GM18907 (cell line): ENCODE measurements around the gene RALGAPA2.

Source experiments
- ATAC-seq: cut with Tn5 transposase; IDR thresholded peaks from one replicate; pipeline ENCODE4 v1.9.1; 2021; ENCODE audit warnings: mild to moderate bottlenecking, moderate library complexity; ENCODE audit not compliant: unreplicated experiment

The RALGAPA2 gene

GRCh38 chr20:20729563-20729962 is 17.1 kb upstream of the RALGAPA2 start:
- no peak for ATAC-seq

DNA sequence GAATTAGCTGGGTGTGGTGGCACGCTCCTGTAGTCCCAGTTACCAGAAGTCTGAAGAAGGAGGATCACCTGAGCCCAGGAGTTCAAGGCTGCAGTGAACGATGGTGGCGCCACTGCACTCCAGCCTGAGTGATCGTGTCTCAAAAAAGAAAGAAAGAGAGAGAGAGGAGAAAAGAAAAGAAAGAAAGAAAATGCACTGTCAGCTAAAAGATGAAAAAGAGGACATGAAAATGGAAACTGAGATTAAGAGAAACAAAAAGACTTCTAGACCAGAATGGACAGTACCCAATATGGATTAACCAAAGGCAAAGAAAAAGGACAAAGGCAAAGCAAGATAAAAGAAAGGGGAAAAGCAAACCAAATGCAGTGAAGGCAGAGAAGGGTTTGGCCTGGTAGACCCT is 9.0 kb upstream of the RALGAPA2 start:
- ATAC-seq = no peak

DNA sequence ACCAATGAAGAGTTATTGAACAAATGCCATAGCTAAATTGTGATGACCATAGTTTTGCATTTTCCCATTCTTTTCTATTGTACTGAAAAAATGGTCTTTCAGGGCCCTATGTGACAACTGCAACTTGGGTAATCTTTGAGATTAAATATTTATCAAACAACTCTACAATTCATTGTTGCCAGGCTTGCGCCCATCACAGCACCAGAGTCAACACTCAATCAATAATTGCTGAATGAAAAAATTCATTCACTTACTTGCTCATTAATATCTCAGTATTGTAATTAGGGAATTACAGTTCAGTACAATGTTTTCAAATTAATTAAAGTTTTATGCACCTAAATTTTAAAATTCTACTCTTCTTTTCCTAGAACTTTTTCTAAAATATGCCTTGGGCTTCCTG is 7.7 kb upstream of the RALGAPA2 start:
- ATAC-seq = no peak

- no peak for ATAC-seq
Measured at GRCh38 chr20:20719411-20719810, 7.0 kb upstream of the RALGAPA2 start.

DNA sequence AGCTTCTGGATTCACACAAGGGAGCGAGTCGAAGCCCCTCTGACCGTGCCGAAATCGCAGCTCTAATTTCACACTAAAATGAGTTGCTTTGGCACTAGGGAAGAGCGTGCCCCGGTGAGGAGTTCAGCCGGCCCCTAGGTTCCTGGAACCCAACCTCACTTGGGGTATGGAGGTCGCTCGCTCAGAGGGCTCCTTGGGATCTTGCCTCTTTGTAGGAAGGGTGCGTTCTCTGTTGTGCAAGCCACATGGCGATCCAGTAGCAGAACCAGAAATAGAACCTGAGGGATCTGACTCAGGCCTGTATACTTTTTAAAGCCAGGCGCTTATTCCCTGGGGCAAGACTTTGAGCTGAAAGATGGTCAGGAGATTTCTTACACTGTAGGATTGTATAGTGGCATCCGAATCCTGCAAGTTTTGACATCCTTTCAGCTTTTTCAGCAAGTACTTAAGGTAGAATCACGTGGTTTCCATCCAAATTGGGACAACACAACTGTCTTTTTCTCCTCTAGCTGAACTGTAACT is 861 bp upstream of the RALGAPA2 start:
- ATAC-seq = no peak

GRCh38 chr20:20712004-20712473 is 405 bp downstream of the RALGAPA2 start:
- ATAC-seq = peak; percentile 9

- ATAC-seq = no peak
Measured at GRCh38 chr20:20711413-20711812, 1.0 kb downstream of the RALGAPA2 start.

- ATAC-seq = peak; percentile 25
Measured at GRCh38 chr20:20710443-20711315, 1.8 kb downstream of the RALGAPA2 start.

DNA sequence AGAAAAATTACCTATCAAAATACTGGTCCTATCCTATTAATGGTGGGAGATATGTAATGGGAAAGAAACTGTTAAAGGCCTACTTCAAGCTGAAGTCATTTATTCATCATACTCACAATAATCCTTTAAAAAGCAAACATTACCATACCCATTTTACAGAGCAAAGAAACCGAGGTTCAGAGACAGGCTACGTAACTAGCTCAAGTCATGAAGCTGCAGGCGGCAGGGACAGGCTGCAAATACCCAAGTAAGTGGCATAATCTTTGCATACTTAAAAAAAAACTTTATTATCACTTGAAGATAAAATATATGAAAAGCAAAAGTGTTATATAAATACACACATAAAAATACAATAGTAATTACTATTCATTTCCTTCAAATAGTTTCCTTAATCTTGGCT is 2.6 kb downstream of the RALGAPA2 start:
- ATAC-seq = no peak

GRCh38 chr20:20706285-20706684 is 6.2 kb downstream of the RALGAPA2 start:
- no peak for ATAC-seq

DNA sequence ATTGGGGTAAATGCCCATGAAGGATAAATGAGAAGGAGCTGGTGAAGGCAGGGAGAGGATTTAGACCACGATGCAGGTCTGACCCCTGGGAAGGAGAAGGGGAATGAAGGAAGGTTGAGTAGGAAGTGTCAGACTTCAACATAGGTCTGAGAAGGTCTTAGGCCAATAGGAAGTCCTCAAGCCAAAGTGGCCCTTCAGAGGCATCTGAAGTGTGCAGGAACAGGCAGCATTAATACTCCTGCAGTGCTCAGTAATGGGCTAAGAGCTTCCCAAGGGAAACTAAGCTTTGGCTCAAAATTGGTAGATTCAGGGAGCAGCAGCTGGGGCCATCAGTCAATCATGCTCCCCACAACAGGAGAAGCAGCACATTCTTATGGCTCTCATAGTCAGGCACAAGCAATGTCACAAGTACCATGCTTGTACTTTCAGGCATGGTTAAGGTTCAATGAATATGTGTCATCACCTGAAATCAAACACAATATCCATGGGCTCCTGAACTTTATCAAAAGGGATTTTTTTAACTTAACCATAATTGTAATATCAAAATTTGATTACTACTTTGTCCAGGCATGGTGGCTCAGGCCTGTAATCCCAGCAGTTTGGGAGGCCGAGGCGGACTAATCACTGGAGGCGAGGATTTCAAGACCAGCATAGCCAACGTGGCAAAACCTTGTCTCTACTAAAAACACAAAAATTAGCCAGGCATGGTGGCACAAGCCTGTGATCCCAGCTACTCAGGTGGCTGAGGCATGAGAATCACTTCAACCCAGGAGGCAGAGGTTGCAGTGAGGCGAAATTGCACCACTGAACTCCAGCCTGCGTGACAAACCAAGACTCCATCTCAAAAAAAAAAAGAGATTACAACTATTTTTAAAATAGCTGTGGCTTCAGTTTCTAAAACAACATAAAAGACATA is 9.9 kb downstream of the RALGAPA2 start:
- no peak for ATAC-seq

- no peak for ATAC-seq
Measured at GRCh38 chr20:20699917-20700316, 12.5 kb downstream of the RALGAPA2 start.

DNA sequence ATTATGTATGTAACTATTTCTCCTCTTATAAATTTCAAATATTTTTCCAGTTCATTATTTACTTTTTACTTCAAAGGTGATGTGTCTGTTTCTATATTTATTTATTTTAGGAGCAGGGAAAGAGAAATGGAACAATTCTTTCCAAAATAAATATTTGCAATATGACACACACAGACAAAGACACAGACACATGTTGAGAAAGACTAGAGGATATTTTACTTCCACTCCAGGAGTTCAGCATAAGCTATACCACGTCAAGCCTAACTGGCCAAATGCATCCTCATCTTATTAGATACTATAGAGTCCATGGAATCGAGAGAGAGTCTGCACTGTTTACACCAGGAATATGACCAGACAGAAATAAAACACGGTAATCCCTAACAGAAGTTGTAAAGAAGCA is 13.3 kb downstream of the RALGAPA2 start:
- no peak for ATAC-seq

DNA sequence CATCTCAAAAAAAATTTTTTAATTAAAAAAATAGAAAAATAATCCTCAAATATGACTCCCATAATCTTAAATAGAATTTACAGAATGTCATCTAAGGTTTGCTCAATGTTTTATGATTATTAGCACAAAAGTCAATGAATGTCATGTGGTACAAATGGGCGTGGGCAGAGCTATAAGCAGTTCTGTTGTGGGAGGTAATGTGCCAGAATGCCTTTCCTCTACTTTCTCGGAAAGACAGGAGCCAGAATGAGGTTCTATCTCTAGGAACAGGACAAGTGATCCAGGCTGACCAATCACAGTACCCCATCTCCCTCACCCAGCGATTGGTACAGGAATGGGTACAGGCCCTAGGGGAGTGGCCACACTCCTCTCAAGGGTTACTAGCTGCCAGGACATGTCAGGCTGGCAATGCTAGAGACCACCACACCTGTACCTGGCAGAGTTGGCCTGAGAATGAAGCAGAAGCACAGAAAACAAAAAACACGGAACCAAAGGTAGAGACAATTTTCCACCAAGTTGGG is 15.1 kb downstream of the RALGAPA2 start:
- no peak for ATAC-seq

- no peak for ATAC-seq
Measured at GRCh38 chr20:20695250-20695816, 17.1 kb downstream of the RALGAPA2 start.

GRCh38 chr20:20694591-20694990 is 17.9 kb downstream of the RALGAPA2 start:
- ATAC-seq = no peak

- ATAC-seq = no peak
Measured at GRCh38 chr20:20692587-20692986, 19.9 kb downstream of the RALGAPA2 start.

GRCh38 chr20:20691477-20692235 is 20.8 kb downstream of the RALGAPA2 start:
- peak; percentile 40 for ATAC-seq

DNA sequence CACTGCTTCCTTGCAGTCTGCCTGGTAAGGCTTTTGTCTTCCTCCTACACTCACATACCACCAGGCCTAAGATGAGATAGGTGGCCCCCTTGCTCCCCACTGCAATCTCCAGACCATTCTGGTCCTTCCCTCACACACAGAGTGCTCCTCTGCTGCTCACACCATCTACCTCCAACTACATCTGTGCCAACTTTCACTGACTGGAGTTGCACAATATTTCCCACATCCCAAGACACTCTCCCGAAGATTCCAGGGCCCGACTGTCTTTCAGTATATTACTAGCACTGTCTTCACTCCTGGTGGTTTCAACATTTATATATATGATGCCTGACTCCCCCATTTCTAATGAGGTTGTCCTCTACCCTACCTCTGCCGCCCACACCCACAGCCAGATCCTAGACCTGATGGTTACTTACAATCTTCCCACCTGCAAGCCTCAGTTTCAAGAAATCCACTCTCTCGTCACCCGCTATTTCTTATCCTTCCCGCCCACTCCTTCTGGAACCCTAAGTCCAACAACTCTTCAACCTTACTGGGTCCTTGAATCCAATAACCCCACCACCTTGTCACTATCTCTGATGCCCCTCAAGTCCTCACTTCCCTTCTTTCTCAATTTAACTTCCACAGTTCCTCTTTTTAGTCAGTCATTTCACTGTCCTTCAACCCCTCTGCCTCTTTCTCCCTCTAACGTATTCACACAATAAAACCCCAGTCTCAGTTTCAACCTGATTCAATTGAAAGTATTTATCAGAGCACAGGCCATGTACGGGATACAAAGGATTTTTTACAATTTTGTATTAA is 21.6 kb downstream of the RALGAPA2 start:
- peak; percentile 82 for ATAC-seq
